ENCODE data around the gene KIAA1328.

DNA sequence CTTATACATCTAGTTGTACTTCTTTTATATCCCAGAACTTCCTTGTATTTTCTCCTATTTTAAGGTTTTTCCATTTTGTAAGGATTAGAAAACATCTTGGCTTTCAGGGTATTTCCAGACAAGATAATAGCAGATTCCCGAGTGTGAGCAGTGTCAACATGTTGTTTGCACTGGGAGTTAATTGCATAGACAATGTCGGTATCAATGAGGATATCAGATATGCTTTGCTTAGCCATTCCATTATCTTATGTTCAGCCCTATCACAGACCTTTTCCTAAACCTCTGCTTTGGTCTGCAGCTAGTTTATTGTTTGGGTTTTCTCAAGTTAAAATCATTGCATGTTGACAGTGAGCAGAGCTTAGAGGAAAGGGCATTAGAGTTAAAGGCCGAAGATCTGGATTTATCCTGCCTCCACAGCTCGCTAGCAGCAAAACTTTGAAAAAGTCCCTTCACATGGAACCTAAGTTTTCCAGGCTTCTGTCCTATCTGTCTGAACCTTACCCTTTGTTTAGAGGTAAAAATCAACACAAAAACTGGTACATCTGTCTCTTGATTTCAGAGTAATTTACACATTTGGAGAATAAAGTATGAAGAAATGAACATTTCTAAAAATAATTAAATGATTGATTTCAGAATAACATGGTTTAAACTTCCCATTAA, 355.4 kb downstream of the KIAA1328 start:
- TF ChIP-seq POLR2A (IDR thresholded peaks at IDR 0.05): no peak
- TF ChIP-seq, protein P1, sequence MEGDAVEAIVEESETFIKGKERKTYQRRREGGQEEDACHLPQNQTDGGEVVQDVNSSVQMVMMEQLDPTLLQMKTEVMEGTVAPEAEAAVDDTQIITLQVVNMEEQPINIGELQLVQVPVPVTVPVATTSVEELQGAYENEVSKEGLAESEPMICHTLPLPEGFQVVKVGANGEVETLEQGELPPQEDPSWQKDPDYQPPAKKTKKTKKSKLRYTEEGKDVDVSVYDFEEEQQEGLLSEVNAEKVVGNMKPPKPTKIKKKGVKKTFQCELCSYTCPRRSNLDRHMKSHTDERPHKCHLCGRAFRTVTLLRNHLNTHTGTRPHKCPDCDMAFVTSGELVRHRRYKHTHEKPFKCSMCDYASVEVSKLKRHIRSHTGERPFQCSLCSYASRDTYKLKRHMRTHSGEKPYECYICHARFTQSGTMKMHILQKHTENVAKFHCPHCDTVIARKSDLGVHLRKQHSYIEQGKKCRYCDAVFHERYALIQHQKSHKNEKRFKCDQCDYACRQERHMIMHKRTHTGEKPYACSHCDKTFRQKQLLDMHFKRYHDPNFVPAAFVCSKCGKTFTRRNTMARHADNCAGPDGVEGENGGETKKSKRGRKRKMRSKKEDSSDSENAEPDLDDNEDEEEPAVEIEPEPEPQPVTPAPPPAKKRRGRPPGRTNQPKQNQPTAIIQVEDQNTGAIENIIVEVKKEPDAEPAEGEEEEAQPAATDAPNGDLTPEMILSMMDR (IDR thresholded peaks at IDR 0.05): no peak
